Uterus (tissue), 2 donors: ENCODE measurements around the gene SLC5A3.

Experiments
- CTCF ChIP-seq, 4 experiments: fragments of 200-600 bp in 2 of 4; fragments of 450-650 bp in 2 of 4; sonication (generic) in 2 of 4; IDR thresholded peaks; one replicate each; pipeline ENCODE4 v1.5.1; 2016 to 2019; ENCODE audit warnings: antibody characterized with exemption in 4 of 4, mild to moderate bottlenecking in 2 of 4, moderate library complexity in 1 of 4
- POLR2A ChIP-seq, 2 donors: fragments of 450-650 bp; IDR thresholded peaks; one replicate each; pipeline ENCODE4 v1.6.1; 2016; ENCODE audit warnings: antibody characterized with exemption in 2 of 2, mild to moderate bottlenecking in 1 of 2, moderate library complexity in 1 of 2

GRCh38 chr21:34047835-34048234 is 25.5 kb upstream of the SLC5A3 start:
- TF ChIP-seq CTCF (IDR thresholded peaks at IDR 0.05), result no peak
- no peak for TF ChIP-seq POLR2A (IDR thresholded peaks at IDR 0.05)
